PFSK-1 (cell line): ENCODE results near the gene RSPO3.

Experiments
- SIN3A ChIP-seq: IDR thresholded peaks from 2 replicates; pipeline ENCODE4 v1.6.1; 2012; ENCODE audit warnings: mild to moderate bottlenecking, low read length, moderate library complexity, borderline replicate concordance; ENCODE audit not compliant: insufficient read depth
- TAF1 ChIP-seq: IDR thresholded peaks from 2 replicates; pipeline ENCODE4 v1.6.1; 2012; ENCODE audit warnings: low read length, control low read depth, borderline replicate concordance; ENCODE audit not compliant: insufficient read depth
- TF ChIP-seq, protein P1 (sequence below), 2 experiments: IDR thresholded peaks; 2 replicates each; pipeline versions ENCODE4 v1.6.1 to v1.8.0; 2011 to 2012; ENCODE audit warnings: low read depth in 2 of 2, low read length in 2 of 2, control low read depth in 1 of 2, inconsistent platforms in 1 of 2, mild to moderate bottlenecking in 1 of 2, moderate library complexity in 1 of 2; ENCODE audit not compliant: insufficient read depth in 1 of 2

GRCh38 chr6:127207591-127208120, 89.2 kb downstream of the RSPO3 start:
- TF ChIP-seq TAF1 (no peak), SIN3A (no peak)
- TF ChIP-seq, protein P1, sequence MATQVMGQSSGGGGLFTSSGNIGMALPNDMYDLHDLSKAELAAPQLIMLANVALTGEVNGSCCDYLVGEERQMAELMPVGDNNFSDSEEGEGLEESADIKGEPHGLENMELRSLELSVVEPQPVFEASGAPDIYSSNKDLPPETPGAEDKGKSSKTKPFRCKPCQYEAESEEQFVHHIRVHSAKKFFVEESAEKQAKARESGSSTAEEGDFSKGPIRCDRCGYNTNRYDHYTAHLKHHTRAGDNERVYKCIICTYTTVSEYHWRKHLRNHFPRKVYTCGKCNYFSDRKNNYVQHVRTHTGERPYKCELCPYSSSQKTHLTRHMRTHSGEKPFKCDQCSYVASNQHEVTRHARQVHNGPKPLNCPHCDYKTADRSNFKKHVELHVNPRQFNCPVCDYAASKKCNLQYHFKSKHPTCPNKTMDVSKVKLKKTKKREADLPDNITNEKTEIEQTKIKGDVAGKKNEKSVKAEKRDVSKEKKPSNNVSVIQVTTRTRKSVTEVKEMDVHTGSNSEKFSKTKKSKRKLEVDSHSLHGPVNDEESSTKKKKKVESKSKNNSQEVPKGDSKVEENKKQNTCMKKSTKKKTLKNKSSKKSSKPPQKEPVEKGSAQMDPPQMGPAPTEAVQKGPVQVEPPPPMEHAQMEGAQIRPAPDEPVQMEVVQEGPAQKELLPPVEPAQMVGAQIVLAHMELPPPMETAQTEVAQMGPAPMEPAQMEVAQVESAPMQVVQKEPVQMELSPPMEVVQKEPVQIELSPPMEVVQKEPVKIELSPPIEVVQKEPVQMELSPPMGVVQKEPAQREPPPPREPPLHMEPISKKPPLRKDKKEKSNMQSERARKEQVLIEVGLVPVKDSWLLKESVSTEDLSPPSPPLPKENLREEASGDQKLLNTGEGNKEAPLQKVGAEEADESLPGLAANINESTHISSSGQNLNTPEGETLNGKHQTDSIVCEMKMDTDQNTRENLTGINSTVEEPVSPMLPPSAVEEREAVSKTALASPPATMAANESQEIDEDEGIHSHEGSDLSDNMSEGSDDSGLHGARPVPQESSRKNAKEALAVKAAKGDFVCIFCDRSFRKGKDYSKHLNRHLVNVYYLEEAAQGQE (IDR thresholded peaks at IDR 0.05; ENCODE audit: insufficient read depth in 1 of 2, low read depth in 2 of 2, low read length in 2 of 2) = no peak
